Activated CD8-positive, alpha-beta memory T cell treated with anti-CD3 and anti-CD28 coated beads for 48 hours (primary cell): ENCODE measurements around the gene IL2RA.
"Not testable (repeated sequence)": the region's sequence is repeated elsewhere in the genome, so short reads cannot be mapped to it uniquely, and the experiment has no call there.

Experiments used
- DNase-seq, 3 experiments: peaks; one replicate each; pipeline ENCODE4 v3.0.0-alpha.2; 2020; ENCODE audit warnings: low read depth in 2 of 3, low spot score in 2 of 3

IL2RA gene

DNA sequence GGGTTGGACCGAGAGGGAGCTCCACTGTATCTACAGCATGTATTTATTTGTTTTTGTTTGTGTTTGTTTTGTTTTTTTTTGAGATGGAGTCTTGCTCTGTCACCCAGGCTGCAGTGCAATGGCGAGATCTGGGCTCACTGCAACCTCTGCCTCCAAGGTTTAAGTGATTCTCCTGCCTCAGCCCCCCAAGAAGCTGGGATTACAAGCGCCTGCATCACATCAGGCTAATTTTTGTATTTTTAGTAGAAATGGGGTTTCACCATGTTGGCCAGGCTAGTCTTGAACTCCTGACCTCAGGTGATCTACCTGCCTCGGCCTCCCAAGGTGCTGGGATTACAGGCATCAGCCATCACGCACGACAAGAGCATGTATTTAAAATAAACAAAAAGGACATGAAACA, 18.8 kb downstream of the IL2RA start:
- DNase-seq: not testable (repeated sequence)

DNA sequence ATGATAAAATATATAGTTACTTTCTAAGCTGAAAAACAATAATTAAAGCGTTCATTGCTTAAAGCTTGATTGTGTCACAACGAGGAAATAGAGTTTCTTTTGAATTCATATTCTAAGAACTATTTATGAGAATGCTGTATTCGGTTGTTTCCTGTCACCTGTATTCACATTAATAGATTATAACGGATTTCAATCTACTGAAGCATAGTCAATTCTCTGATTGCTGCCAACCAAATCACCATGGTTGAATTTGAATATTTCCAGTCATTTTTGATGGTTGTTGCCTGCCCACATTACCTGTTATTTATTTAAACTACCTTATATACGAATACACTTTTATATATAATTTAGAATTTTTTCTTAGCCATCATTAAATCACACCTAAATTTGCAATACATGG, 22.0 kb downstream of the IL2RA start:
- DNase-seq: no peak

DNA sequence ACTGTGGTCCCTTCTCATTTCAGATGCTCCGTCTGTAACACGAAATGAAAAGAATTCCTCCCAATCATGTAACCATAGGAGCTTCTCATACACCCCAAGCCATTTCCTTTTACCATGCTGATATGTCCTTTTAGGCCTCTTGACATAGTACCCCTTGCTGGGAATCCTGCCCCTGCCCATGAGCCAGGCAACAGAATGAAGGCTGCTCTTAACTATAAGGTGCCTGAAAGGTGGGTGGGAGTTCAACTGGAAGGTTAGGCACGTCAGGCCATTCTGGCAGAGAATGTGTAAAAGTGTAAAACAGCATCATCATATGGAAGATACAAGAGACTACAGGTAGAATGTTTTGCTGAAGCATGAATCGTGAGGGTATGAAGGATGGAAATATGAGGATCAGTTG, 22.5 kb downstream of the IL2RA start:
- DNase-seq: no peak

DNA sequence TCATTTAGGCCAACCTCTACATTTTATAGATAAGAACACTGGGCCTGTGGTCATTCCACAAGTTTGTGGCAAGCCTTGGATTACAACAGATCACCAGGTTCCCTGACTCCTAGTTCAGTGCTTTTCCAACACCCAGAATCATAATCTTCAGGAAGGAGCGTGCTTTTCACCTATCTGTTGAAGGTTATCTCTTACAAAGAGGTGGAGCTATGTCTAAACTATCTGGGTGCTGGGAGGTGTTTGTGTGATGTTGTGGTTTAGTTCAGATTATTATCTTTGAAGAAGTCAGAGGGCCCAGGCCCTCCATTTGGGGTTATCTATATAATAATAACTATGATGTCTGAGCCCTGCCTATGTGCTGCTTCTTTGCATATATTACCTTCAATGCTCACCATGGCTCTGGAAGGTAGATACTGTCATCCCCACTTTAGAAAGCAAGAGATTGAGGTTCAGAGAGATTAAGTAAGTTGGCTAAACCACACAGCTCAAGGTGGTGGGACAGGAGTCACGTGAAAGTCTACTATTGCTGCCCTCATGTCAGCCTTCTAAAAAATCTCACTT, 24.0 kb downstream of the IL2RA start:
- no peak for DNase-seq

DNA sequence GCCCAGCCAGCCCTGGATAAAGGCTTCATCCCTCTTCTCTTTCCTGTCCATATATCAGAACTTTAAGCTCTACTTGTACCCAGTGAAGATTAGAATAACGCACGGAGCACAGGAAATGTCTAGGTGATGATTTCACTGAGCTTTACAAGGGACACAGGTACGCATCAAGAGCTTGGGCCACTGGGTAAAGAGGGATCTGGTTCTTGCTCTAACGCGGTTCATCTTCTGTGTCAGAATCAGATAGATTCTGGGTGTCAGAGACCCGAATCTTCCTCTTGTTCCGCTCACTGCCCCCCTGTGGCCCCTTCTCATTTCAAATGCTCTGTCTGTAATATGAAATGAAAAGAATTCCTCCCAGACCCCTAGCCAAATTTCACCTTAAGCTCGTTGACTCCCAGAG, 24.7 kb downstream of the IL2RA start:
- DNase-seq: no peak

DNA sequence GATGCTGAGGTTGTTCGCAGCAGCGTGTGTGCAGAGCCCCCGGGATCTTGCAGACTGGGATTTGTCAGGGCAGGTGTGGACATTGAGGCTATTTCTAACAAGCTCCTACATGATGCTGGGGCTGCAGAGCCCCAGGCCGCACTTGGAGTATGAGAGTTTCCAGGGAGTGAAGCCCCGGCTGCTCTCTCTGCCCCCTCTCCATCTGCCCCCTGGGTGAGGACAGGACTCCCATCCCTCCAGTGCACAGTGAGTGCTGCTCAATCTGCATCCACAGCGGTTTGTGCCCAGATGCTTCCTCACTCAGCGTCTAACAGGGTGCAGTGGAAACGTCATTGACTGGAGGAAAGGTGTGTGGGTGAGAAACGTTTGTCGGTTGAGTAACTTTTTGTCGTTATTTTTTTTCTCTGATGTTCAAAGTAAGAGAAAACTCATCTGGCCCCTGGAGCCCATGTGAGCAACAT, 25.3 kb downstream of the IL2RA start:
- DNase-seq: no peak

DNA sequence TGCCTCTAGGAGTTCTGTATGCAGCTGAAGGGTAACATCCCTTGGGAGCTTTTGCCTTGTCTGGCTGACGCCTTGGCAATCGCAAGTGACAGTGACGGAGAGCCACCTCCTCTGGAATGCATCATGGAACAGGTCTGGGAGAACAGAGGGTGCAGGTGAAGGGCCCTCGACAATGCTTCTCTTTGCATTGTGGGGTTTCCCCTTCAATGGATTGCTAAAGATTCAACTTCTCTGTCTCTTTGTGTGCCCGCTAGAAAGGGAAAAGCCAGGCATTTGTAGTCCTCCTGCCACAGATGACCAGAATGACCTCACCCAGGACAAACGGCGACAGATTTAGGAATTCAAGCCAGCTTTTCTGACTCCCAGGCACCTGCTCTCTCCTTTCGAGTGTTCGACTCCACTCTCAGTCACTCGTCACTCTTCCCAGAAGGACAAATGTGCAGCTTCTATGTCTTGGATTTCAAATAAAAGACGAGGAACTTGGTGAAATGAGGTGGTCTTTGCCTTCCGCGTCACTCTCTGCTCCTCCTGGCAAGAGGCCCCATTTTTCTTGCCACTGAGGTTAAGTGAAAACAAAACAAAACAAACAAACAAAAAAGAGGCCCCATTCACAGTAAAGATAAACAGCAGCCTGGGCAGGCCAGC, 26.1 kb downstream of the IL2RA start:
- no peak for DNase-seq

DNA sequence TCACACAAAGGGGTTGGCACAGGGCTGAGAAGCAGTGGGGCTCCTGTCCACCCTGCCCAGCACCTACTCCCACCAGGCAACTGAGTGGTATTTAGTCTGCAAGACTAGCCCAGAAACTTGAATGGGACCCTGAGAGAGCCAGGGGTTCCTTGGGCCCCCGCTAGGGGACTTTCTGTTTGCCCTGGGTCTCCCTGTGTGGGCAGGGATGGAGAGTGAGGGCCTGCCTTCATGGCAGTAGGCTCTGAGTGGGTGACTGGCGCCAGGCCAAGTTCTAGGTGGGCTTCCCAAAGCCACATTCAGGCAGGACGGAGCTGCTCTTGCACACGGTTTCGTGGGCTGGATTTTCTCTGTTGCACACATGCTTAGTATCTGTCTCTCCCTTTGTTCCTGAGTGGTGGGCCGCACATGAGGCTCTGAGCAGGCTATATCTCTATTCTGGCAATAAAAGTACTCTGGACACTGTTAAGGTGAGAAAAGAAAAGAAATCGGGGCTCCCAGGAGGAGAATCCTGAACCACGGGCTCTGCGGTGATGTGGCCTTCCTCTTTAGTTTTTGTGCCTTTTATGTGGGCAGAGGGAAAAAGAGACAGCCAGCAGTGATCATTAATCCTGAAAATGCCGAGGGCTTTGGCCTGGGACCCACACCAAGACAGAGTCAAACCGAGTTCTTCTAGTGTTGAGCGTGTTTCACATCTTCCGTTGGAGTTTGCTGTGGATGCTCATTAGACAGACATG, 26.9 kb downstream of the IL2RA start:
- no peak for DNase-seq

DNA sequence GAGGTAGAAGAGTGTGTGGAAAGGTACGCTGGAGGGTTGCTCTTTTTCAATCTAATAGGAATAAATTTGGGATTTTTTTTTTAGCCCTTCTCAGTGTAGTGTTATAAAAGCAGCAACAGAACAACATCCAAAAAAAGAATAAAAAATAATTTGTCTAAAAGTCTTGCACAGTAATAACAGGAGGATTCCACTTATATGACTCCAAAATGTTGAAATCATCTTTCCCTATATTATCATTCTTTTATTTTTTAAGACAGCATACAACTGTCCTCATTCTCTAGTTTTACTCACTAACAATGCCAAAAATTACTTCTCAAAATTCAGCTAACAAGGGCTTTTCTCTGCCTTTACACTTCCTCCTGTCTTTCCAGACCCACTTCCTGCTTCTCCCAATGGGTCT, 27.8 kb downstream of the IL2RA start:
- DNase-seq: no peak

DNA sequence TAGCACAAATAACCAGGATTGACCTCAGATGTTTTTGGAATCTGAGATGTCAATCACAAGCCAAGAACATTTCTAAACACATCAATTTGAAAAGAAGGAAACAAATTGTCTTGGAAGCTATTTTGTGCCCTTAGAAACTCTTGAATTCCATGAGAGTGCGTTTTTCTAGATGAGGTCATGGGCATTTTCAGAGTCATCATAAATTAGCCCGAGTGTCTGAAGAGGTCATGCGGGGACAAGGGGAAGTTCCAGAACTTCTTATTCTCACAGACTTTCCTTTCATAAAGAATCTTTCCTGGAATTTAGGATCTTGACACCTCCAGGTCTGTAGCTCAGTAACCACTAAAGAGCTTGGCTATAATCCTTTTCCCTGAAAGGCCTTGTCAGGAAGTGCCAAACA, 28.2 kb downstream of the IL2RA start:
- no peak for DNase-seq

DNA sequence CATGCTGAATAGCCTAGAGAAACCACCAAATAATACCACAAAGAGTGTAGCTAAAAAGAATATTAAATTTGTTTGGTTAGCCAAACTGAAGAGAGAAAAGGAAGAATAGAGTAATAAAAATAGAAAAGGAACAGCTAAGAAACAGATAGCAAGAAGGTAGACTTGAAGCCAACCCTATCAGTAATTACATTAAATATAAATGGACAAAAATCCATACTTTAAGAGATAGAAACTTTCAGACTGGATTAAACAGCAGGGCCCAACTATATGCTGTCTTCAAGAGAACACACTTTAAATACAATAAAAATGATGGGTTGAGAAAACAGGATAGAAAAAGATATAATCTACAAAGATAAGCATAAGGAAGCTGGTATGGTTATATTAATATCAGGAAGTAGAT, 31.2 kb downstream of the IL2RA start:
- no peak for DNase-seq

DNA sequence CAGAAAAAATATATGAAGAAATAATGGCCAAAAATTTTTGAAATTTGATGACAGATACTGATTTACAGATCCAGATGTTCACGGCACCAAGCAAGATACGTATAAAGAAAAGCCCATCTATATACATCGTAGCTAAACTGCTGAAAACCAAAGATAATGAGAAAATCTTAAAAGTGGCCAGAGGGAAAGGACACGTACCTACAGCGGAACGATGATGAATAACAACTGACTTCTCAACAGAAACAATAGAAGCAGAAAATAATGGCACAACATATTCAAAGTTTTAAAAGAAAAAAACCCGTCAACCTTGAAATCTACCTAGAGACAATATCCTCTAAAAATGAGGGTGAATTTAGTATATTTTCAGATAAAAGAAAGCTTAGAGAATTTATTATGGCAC, 31.9 kb downstream of the IL2RA start:
- DNase-seq: no peak

DNA sequence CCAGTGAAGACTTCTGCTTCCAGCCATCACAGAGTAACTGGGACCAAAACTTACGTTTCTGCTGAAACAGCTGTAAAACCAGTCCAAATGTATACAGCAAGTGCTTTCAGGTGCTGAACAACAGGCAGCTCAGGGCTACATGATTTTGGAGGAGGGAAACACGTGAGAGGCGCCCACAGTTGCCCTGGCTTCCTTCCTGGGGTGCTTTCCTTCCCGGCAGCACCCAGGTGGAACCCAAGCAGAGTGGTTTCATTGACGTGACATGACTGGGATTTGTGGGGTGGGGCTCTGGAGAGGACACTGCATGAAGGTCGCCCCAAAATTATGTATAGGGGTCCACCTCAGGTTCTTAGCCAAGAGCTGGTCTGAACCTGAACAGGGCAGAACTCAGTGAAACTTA, 34.2 kb downstream of the IL2RA start:
- DNase-seq: no peak

DNA sequence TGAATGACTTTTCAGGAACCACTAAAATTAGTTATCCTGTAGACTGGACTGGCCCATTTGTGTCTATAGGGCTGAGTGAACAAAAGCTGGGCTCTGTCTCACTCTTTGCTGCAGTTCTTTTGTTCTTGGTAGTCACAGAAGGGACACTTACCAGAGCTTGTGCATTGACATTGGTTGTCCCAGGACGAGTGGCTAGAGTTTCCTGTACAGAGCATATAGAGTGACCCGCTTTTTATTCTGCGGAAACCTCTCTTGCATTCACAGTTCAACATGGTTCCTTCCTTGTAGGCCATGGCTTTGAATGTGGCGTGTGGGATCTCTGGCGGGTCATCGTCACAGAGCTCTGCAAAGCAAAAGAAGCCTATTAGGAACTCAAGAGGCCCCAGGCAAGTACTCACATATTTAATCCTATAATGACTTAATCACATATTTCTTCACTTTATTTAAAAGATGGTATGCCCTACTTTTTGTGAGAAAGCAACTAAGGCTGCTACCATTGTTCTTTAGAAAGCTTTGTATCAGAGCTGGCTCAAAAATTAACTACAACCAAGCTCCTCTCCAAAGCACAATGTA, 36.4 kb downstream of the IL2RA start:
- DNase-seq: no peak

DNA sequence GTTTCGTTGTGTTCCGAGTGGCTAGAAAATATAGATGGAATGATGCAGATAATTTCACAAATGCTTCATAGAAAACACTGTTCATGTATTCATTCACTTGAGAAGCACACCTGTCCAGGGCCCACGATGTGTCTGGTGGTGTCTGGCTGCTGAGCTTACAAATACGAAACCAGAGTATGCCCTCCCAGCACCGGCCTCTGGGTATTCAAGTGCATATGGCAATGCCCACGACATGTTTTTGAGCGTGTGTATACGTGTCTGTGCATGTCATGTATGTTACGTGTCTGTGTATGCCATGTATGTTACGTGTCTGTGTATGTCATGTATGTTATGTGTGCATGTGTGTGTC, 37.9 kb downstream of the IL2RA start:
- DNase-seq: no peak

DNA sequence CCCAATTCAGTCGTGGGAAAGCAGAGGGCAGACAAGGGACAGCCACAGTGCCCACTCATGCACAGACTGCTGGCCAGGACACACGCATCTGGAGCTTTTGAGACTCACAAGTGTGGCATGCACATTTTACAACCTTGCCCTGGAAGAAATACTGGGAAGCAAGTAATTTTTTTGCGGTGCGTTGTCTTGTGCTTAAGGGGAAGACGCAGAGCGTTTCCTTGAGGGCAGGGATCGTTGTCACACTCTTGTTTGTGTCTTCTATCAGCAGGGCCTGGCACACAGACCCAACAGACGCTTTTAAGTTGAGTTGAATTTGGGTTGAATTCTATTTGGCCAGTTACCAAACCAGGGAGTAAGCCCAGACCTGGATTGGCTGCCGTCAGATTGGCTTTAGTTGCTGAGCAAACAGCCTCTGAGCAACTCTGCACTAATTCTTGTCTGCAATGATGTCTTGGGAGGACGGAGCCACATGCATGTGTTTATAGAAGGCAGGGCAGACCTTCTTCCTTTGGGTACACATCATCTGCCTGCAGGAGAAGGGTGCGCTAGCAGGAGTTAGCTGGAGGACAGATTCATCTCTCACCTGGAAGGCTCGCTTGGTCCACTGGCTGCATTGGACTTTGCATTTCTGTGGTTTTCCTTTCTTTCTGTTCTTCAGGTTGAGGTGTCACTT, 38.4 kb downstream of the IL2RA start:
- DNase-seq: no peak

DNA sequence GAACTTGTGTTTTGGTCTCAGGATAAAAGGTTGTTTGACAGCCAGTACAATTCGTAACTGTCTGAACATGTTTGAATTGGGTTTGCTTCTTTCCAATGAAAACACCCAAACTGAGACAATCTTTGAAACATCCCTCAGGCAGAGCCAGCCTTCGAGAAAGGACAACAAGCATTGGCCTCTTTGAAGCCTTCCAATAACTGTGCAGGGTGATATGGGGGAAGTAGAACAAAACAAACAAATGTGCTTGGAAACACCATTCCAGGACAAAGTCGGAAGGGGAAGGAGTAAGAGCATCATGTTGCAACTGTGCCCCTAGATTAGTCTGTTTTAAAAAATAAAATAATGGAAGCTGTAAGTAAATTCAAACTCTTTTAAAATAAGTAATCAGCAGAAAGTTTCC, 39.5 kb downstream of the IL2RA start:
- no peak for DNase-seq

DNA sequence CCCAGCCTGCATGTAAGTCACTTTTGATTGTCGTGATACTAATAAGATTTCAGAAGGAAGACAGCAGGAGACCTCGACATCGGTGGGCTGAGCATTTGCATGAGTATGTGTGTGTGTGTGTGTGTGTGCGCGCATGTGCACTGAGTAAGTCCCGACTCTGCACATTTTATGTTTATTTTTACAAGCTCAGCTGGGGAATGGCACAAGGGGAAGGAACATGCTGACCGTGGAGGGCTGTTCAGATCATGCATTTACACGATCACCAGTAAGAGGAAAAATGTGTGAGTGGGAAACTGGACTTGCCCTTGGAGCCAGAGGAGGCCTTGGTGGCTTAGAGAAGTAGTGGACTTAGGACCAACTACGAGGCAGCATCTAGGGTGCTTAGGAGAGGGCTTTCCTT, 41.3 kb downstream of the IL2RA start:
- DNase-seq: no peak

DNA sequence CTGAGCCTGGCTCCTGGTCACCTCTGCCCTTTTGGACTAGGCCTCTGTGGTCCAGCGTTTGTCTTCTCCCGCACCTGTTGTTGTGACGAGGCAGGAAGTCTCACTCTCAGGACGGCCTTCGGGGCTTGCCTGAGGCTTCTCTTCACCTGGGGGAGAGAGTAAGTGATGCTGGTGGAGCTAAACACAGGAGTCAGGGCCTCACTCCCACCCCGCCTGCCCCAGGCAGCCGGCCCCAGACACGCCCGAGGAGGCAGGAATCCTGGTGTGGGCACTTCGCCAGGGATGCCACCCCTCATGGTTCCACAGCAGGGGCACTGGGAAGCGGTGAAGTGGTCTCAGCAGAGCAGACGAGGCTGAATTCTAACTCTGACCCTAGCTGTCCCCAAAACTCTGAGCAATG, 42.4 kb downstream of the IL2RA start:
- DNase-seq: no peak

DNA sequence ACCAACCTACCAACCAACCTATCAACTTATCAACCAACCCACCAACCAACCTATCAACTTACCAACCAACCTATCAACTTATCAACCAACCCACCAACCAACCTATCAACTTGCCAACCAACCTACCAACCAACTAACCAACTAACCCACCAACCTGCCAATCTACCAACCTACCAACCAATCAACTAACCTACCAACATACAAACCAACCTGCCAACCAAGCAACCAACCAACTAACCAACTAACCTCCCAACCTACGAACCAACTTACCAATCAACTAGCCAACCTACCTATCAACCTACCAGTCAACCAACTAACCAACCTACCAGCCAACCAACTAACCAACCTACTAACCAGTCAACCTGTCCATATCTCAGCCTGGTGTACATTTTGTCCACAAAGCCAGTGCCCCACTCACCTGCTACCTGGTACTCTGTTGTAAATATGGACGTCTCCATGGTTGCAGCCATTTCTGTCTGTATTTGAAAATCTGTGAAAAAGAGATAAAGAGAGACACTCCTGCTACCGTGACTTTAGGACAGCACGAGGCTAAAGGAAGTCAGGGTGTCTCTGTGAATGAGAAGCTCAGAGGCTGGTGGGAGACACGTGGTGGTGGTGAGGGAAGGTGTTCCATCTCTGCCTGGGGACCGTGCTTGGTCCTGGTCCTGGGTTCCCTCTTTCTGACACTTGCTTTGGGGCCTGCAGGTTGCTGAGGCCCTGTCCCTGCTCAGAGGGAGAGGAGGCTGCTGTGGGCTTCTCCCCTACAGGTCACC, 43.0 kb downstream of the IL2RA start:
- DNase-seq: no peak

DNA sequence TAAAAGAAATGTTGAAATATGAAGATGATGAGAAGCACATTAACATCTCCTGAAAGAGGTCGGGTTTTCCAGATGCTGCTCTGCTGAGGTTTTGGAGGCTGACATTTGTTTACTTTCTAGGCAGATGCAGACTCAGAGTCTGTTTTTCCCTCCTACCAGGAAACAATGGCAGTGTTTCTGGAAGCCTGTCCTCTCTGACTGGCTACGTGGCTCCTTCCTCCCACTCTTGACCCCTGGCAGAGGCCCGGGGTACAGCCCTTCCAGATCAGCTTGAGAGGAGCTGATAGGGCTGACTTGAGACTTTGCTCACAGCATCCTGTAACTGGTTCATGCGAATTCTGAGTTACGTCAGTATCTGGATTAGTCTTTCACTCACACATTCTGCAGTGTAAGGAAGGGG, 43.7 kb downstream of the IL2RA start:
- no peak for DNase-seq
